RWPE2 (cell line): ENCODE data around the gene UBASH3A.

Experiments
- ATAC-seq: fragments of 200-7000 bp; cut with Tn5 transposase; 3 replicates; pipeline ENCODE4 v1.9.1; 2021; ENCODE audit warnings: low read depth
- DNase-seq: peaks from one replicate; pipeline ENCODE4 v3.0.0-alpha.2; 2020; ENCODE audit warnings: low spot score
- H3K27ac ChIP-seq: fragments of 450-650 bp; 2 replicates; pipeline ENCODE4 v1.5.1; 2017; ENCODE audit warnings: mild to moderate bottlenecking; ENCODE audit not compliant: poor library complexity, severe bottlenecking
- H3K27me3 ChIP-seq: fragments of 250-450 bp; sonication (Bioruptor Pico); 2 replicates; pipeline ENCODE4 v1.5.1; 2021; ENCODE audit warnings: mild to moderate bottlenecking, moderate library complexity; ENCODE audit not compliant: insufficient read depth, poor library complexity, severe bottlenecking
- H3K36me3 ChIP-seq: fragments of 250-450 bp; sonication (Bioruptor Pico); 2 replicates; pipeline ENCODE4 v1.5.1; 2020; ENCODE audit warnings: low read depth, mild to moderate bottlenecking, moderate library complexity
- H3K4me1 ChIP-seq: fragments of 250-450 bp; sonication (Bioruptor Pico); 2 replicates; pipeline ENCODE4 v1.5.1; 2021; ENCODE audit warnings: mild to moderate bottlenecking, moderate library complexity; ENCODE audit not compliant: insufficient read depth, poor library complexity, severe bottlenecking
- H3K4me3 ChIP-seq: fragments of 250-450 bp; sonication (Bioruptor Pico); 2 replicates; pipeline ENCODE4 v1.5.1; 2021; ENCODE audit warnings: mild to moderate bottlenecking, moderate library complexity; ENCODE audit not compliant: severe bottlenecking
- H3K9me3 ChIP-seq: fragments of 250-450 bp; sonication (Bioruptor Pico); 2 replicates; pipeline ENCODE4 v1.5.1; 2021; ENCODE audit warnings: mild to moderate bottlenecking, moderate library complexity; ENCODE audit not compliant: severe bottlenecking
- TF ChIP-seq, protein P1 (sequence below): fragments of 450-650 bp; IDR thresholded peaks from one replicate; pipeline ENCODE4 v1.5.1; 2017; ENCODE audit warnings: mild to moderate bottlenecking, moderate library complexity; ENCODE audit not compliant: poor library complexity, severe bottlenecking

The UBASH3A gene

DNA sequence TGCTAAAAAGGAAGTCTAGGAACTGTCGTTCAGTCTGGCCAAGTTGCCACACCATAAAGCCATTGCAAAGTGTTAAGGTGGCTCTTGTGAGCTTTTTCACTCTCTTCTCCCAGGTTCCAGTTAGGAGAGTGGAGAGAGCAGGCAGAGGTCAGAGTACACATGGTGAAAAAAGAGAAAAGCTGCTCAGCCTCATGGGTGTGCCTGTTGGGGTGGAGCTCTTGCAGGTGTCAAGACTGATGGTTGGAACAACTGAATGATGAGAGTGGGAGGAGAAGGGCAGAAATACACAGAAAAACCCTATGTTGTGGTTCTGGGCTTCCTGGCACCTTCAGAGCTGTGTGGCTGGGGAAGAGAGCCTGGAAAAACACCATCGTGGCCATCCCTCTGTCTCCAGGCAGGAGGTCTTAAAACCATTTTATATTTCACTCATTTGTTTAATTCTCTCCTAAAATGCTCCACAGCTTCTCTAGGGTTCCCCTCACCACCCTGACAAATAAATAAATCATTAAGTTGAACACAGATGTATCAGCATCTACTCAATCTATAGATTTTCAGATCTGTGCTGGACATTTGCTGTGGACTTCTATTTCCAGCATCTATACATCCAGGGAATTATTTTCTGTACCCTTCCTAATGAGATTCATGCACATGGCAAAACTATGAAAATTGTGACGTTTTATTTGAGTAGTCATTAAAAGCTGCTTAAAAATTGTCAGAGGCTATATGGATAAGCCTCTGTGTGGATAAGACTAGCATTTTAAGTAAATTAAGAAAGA is 17.5 kb downstream of the UBASH3A start:
- no peak overlapping the region for H3K27ac ChIP-seq
- peaks cover 15% of the 10 kb centered on the region for H3K27me3 ChIP-seq
- ATAC-seq: no peak
- no peaks in the 10 kb centered on the region for H3K4me1 ChIP-seq
- TF ChIP-seq, protein P1, sequence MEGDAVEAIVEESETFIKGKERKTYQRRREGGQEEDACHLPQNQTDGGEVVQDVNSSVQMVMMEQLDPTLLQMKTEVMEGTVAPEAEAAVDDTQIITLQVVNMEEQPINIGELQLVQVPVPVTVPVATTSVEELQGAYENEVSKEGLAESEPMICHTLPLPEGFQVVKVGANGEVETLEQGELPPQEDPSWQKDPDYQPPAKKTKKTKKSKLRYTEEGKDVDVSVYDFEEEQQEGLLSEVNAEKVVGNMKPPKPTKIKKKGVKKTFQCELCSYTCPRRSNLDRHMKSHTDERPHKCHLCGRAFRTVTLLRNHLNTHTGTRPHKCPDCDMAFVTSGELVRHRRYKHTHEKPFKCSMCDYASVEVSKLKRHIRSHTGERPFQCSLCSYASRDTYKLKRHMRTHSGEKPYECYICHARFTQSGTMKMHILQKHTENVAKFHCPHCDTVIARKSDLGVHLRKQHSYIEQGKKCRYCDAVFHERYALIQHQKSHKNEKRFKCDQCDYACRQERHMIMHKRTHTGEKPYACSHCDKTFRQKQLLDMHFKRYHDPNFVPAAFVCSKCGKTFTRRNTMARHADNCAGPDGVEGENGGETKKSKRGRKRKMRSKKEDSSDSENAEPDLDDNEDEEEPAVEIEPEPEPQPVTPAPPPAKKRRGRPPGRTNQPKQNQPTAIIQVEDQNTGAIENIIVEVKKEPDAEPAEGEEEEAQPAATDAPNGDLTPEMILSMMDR: no peak
- no peak for DNase-seq
- H3K9me3 ChIP-seq: no peaks in the 10 kb centered on the region
- no peak overlapping the region for H3K4me3 ChIP-seq
- H3K36me3 ChIP-seq: no peaks in the 10 kb centered on the region

DNA sequence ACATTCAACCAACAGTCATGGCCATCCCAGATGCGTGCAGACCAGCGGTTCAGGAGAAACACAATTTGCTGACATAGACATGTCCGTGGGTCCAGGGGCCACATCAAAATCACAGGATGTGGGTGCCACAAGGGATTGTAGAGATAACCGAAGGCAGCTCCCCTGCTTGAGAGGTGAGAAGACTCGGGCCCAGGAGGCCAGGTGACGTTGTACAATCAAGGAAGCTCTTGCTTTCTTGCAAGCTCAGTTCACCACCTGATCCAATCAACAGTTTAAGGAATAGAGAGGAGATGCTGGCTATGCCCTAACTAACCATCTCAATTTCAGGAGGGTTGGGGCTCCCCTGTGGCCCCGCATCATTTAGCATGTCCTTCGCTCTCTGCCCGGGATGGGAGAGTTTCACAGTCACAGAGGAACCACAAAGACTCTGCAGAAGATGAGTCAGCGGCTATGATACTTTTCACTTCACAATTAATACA is 19.5 kb downstream of the UBASH3A start:
- no peaks in the 10 kb centered on the region for H3K9me3 ChIP-seq
- no peak overlapping the region for H3K27ac ChIP-seq
- H3K4me3 ChIP-seq: no peak overlapping the region
- H3K4me1 ChIP-seq: no peaks in the 10 kb centered on the region
- no peaks in the 10 kb centered on the region for H3K36me3 ChIP-seq
- DNase-seq (no peak), ATAC-seq (no peak)
- TF ChIP-seq, protein P1: no peak
- H3K27me3 ChIP-seq: peaks cover 15% of the 10 kb centered on the region

DNA sequence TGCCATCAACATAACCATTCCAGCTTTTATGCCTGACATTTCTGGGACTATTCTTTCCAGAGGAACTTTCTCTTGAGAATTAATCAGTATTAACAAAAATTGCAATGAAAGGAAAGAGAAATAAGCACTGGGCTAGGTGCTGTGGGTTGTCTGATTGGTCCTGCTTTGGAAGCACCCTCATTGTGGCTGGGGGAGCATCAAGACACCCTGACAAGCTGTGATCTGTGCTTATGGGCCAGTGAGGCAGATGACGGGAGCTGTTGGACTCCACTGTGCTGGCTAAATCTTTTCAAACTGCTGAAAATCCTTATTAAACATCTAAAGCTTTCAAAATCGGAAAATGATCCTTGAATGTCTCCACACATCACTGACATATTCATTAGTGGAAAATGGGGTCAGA is 20.0 kb downstream of the UBASH3A start:
- no peak overlapping the region for H3K4me3 ChIP-seq
- H3K27ac ChIP-seq: no peak overlapping the region
- DNase-seq (no peak), ATAC-seq (no peak)
- H3K27me3 ChIP-seq: peaks cover 15% of the 10 kb centered on the region
- H3K36me3 ChIP-seq: no peaks in the 10 kb centered on the region
- H3K9me3 ChIP-seq: no peaks in the 10 kb centered on the region
- H3K4me1 ChIP-seq: no peaks in the 10 kb centered on the region
- TF ChIP-seq, protein P1: no peak

DNA sequence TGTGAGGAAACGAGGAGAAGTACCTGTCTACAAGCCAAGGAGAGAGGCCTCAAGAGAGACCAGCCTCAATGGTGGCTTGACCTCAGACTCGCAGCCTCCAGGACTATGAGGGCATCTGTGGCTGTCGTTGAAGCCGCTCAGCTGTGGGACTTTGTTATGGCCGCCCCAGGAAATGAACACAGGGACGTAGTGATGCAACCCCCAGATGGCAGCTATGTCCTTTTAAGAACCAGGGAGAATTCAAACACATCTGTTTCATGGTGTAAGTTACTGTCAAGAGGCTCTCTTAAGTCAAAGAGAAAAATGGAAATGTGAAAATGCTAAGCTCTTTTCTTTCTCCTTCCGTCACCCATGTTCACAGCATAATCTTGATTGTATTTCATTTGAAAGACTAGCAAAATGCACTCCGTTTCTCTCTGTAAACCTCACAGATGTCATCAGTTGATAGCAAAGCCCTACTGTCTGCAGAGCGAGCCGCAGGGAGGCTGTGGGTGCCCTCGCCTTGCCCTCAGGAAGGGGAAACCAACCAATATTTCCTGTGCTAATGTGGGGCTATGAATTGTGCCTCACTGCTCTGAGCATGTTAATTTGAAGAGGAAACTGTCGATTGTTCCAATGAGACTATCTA is 21.3 kb downstream of the UBASH3A start:
- Histone ChIP-seq H3K27me3 (peaks cover 10% of the 10 kb centered on the region), H3K4me1 (no peaks in the 10 kb centered on the region), H3K27ac (no peak overlapping the region), H3K9me3 (no peaks in the 10 kb centered on the region), H3K4me3 (no peak overlapping the region), H3K36me3 (no peaks in the 10 kb centered on the region)
- ATAC-seq: no peak
- TF ChIP-seq, protein P1: no peak
- DNase-seq: no peak

DNA sequence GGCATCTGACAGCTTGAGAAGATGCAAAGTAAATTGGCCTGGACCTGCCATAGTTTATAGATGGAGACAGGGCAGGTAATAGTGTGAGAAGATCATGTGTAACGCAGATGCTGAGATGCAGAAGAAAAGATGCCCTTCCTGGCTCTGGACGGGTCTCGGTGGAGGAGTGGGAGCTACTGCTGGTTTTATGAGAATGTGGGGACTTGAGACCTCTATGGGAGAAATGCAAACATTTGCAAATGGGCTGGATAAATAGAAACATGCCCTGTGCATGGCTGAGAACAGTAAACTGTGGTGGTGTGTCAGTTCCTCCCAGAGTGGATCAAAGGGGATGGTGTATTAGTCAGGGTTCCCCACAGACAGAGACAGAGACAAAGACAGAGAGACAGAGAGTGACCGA is 21.9 kb downstream of the UBASH3A start:
- Histone ChIP-seq H3K27me3 (peaks cover 7% of the 10 kb centered on the region), H3K4me3 (no peak overlapping the region), H3K9me3 (no peaks in the 10 kb centered on the region), H3K4me1 (no peaks in the 10 kb centered on the region), H3K27ac (no peak overlapping the region), H3K36me3 (no peaks in the 10 kb centered on the region)
- TF ChIP-seq, protein P1: no peak
- DNase-seq: no peak
- no peak for ATAC-seq
